Liver (tissue), 3 donors: ENCODE measurements around the gene LHFPL3.

Experiments
- ATF3 ChIP-seq: IDR thresholded peaks from 2 replicates; pipeline ENCODE4 v1.6.1; 2016; ENCODE audit warnings: antibody characterized with exemption
- CTCF ChIP-seq: fragments of 150-350 bp; IDR thresholded peaks from 2 replicates; pipeline ENCODE4 v1.5.1; 2017; ENCODE audit warnings: improper control_type of control experiment, low read depth, low read length; ENCODE audit not compliant: missing input control
- EGR1 ChIP-seq, 2 donors: IDR thresholded peaks; 2 replicates each; pipeline ENCODE4 v1.6.1; 2016 to 2018; ENCODE audit warnings: antibody characterized with exemption in 2 of 2, low read depth in 2 of 2
- FOXA1 ChIP-seq: IDR thresholded peaks from 2 replicates; pipeline ENCODE4 v1.6.1; 2016; ENCODE audit warnings: antibody characterized with exemption
- GABPA ChIP-seq, 2 donors: IDR thresholded peaks in 1 of 2; conservative IDR thresholded peaks in 1 of 2; 2 replicates each; pipeline ENCODE4 v1.6.1; 2016; ENCODE audit warnings: antibody characterized with exemption in 2 of 2, mild to moderate bottlenecking in 1 of 2, moderate library complexity in 1 of 2
- MAX ChIP-seq: IDR thresholded peaks from 2 replicates; pipeline ENCODE4 v1.6.1; 2016; ENCODE audit warnings: antibody characterized with exemption
- RAD21 ChIP-seq, 2 donors: IDR thresholded peaks; 2 replicates each; pipeline ENCODE4 v1.6.1; 2016; ENCODE audit warnings: antibody characterized with exemption in 2 of 2, mild to moderate bottlenecking in 2 of 2
- REST ChIP-seq: IDR thresholded peaks from 2 replicates; pipeline ENCODE4 v1.6.1; 2016; ENCODE audit warnings: antibody characterized with exemption, mild to moderate bottlenecking
- RXRA ChIP-seq, 2 donors: IDR thresholded peaks; 2 replicates each; pipeline ENCODE4 v1.6.1; 2017 to 2018; ENCODE audit warnings: antibody characterized with exemption in 2 of 2, mild to moderate bottlenecking in 1 of 2
- SP1 ChIP-seq: IDR thresholded peaks from 2 replicates; pipeline ENCODE4 v1.6.1; 2018; ENCODE audit warnings: antibody characterized with exemption, mild to moderate bottlenecking
- YY1 ChIP-seq: IDR thresholded peaks from 2 replicates; pipeline ENCODE4 v1.6.1; 2016; ENCODE audit warnings: antibody characterized with exemption, mild to moderate bottlenecking
- ZBTB33 ChIP-seq: IDR thresholded peaks from 2 replicates; pipeline ENCODE4 v1.6.1; 2016; ENCODE audit warnings: antibody characterized with exemption
- donor health status: healthy.
- donor health status: healthy.

- TF ChIP-seq FOXA1 (no peak), RXRA (IDR thresholded peaks at IDR 0.05) (no peak), ATF3 (no peak), CTCF (no peak), ZBTB33 (no peak), SP1 (no peak), RAD21 (IDR thresholded peaks at IDR 0.05) (no peak), EGR1 (IDR thresholded peaks at IDR 0.05; ENCODE audit: low read depth in 2 of 2) (no peak), YY1 (no peak), REST (no peak), GABPA (IDR thresholded peaks at IDR 0.05 in 1 of 2, conservative IDR thresholded peaks at IDR 0.05 in 1 of 2) (no peak), MAX (no peak)
These were observed 196.4 kb downstream of the LHFPL3 start for GRCh38 chr7:104524853-104525252.
